HCT116 (cell line): ENCODE data around the gene TNIK. TPM values are rescaled to one million over a fixed set of nuclear protein-coding genes. Genes with fewer than 3 reads are reported as not detected.

ENCODE experiments used
- ATAC-seq: fragments of 200-7000 bp; cut with Tn5 transposase; 2 replicates; pipeline ENCODE4 v1.9.1; 2020; ENCODE audit warnings: mild to moderate bottlenecking, moderate library complexity
- BruUV-seq: library from RNA; stranded (reverse); fragments of 400-500 nt; replicated peaks from 2 replicates; lab custom pipeline; 2021; lab: Mats Ljungman, UMichigan
- CTCF ChIA-PET: fragments of 300-600 bp; sonication (Branson Sonifier 250); formaldehyde crosslinking; loops from one replicate; lab custom pipeline; 2021; ENCODE audit warnings: antibody characterized with exemption; lab: Charles Lee
- POLR2A ChIA-PET: fragments of 300-600, 350-600 bp; sonication (Branson Sonifier 250); formaldehyde crosslinking; loops from one replicate; lab custom pipeline; 2021; ENCODE audit warnings: antibody characterized with exemption; lab: Charles Lee
- RAD21 ChIA-PET, 2 experiments: fragments of 300-600 bp; sonication (Branson Sonifier 250); formaldehyde crosslinking; loops; one replicate each; lab custom pipeline; 2023; ENCODE audit warnings: low total read pairs in 2 of 2; ENCODE audit not compliant: uncharacterized antibody in 2 of 2, unreplicated experiment in 2 of 2, low non-redundant PET in 1 of 2; lab: Charles Lee
- DNase-seq: peaks from one replicate; pipeline ENCODE4 v3.0.0-alpha.2; 2010; ENCODE audit warnings: low read depth, low spot score
- H2AFZ ChIP-seq: fragments of 200-600 bp; shearing (Covaris generic), sonication (generic); 2 replicates; pipeline ENCODE4 v1.6.1; 2017; ENCODE audit warnings: low read depth, mixed run types, mixed read lengths, antibody characterized with exemption, low read length; ENCODE audit not compliant: poor library complexity, severe bottlenecking
- H3K27ac ChIP-seq: 2 replicates; pipeline ENCODE4 v1.5.1; 2012; ENCODE audit warnings: low read depth, low read length
- H3K27me3 ChIP-seq: fragments of 200-600 bp; sonication (generic); 2 replicates; pipeline ENCODE4 v1.6.1; 2016; ENCODE audit warnings: mixed run types, low read length, mixed read lengths; ENCODE audit not compliant: insufficient read depth
- H3K36me3 ChIP-seq, 2 experiments: fragments of 200-500 bp in 1 of 2; fragments of 200-600 bp in 1 of 2; sonication (Bioruptor generic) in 1 of 2; sonication (generic) in 1 of 2; 2 replicates each; pipeline versions ENCODE4 v1.5.1 to v1.6.1; 2014 to 2016; ENCODE audit warnings: low read length in 2 of 2, inconsistent platforms in 1 of 2, mixed read lengths in 1 of 2, mixed run types in 1 of 2; ENCODE audit not compliant: insufficient read depth in 2 of 2, control insufficient read depth in 1 of 2
- H3K4me1 ChIP-seq, 2 experiments: fragments of 200-600 bp in 1 of 2; sonication (generic) in 1 of 2; 2 replicates each; pipeline versions ENCODE4 v1.5.1 to v1.6.1; 2012 to 2017; ENCODE audit warnings: low read length in 2 of 2, inconsistent platforms in 1 of 2, mild to moderate bottlenecking in 1 of 2, mixed read lengths in 1 of 2, mixed run types in 1 of 2, moderate library complexity in 1 of 2; ENCODE audit not compliant: insufficient read depth in 2 of 2, control insufficient read depth in 1 of 2
- H3K4me2 ChIP-seq: fragments of 200-600 bp; sonication (generic); 2 replicates; pipeline ENCODE4 v1.6.1; 2017; ENCODE audit warnings: mixed run types, low read length, mixed read lengths
- H3K4me3 ChIP-seq, 2 experiments: fragments of 200-600 bp in 1 of 2; sonication (generic) in 1 of 2; replicated peaks in 1 of 2; 2 replicates each; pipeline ENCODE4 v1.5.1; 2011 to 2016; ENCODE audit warnings: low read length in 2 of 2, control low read depth in 1 of 2, low read depth in 1 of 2, mild to moderate bottlenecking in 1 of 2, mixed read lengths in 1 of 2, mixed run types in 1 of 2
- H3K79me2 ChIP-seq: fragments of 200-600 bp; sonication (generic); 2 replicates; pipeline ENCODE4 v1.6.1; 2017; ENCODE audit warnings: mild to moderate bottlenecking, mixed run types, low read length, moderate library complexity, mixed read lengths; ENCODE audit not compliant: insufficient read depth
- H3K9ac ChIP-seq: fragments of 200-600 bp; sonication (generic); 2 replicates; pipeline ENCODE4 v1.6.1; 2016; ENCODE audit warnings: low read length, mixed read lengths
- H3K9me2 ChIP-seq: fragments of 200-600 bp; sonication (generic), shearing (Covaris generic); 2 replicates; pipeline ENCODE4 v1.6.1; 2017; ENCODE audit warnings: mixed run types, mild to moderate bottlenecking, moderate library complexity; ENCODE audit not compliant: insufficient read depth
- H3K9me3 ChIP-seq, 2 experiments: fragments of 200-500 bp in 1 of 2; fragments of 200-600 bp in 1 of 2; sonication (Bioruptor generic) in 1 of 2; sonication (generic) in 1 of 2; 2 replicates each; pipeline ENCODE4 v1.6.1; 2014 to 2017; ENCODE audit warnings: low read length in 2 of 2, mixed read lengths in 2 of 2, inconsistent platforms in 1 of 2, low read depth in 1 of 2, mild to moderate bottlenecking in 1 of 2, mixed run types in 1 of 2, moderate library complexity in 1 of 2; ENCODE audit not compliant: control insufficient read depth in 1 of 2, insufficient read depth in 1 of 2
- H4K20me1 ChIP-seq: fragments of 200-600 bp; sonication (generic), shearing (Covaris generic); 2 replicates; pipeline ENCODE4 v1.6.1; 2017; ENCODE audit warnings: mixed run types, mild to moderate bottlenecking, moderate library complexity; ENCODE audit not compliant: insufficient read depth
- CTCF ChIP-seq, 3 experiments: fragments of 200-600 bp in 1 of 3; sonication (generic) in 1 of 3; IDR thresholded peaks in 2 of 3; conservative IDR thresholded peaks in 1 of 3; 2 replicates each; pipeline ENCODE4 v1.5.1; 2012 to 2017; ENCODE audit warnings: low read depth in 2 of 3, low read length in 2 of 3, antibody characterized with exemption in 1 of 3, borderline replicate concordance in 1 of 3, control low read depth in 1 of 3, mild to moderate bottlenecking in 1 of 3, mixed read lengths in 1 of 3, mixed run types in 1 of 3, moderate library complexity in 1 of 3; ENCODE audit not compliant: insufficient read depth in 1 of 3
- JUND ChIP-seq: IDR thresholded peaks from 2 replicates; pipeline ENCODE4 v1.6.1; 2012
- MAX ChIP-seq: IDR thresholded peaks from 2 replicates; pipeline ENCODE4 v1.6.1; 2012
- POLR2A ChIP-seq: IDR thresholded peaks from 2 replicates; pipeline ENCODE4 v1.7.0; 2011; ENCODE audit warnings: borderline replicate concordance; ENCODE audit not compliant: insufficient read depth, insufficient read length; ENCODE audit errors: extremely low read depth
- POLR2AphosphoS5 ChIP-seq: IDR thresholded peaks from 2 replicates; pipeline ENCODE4 v1.6.1; 2011; ENCODE audit warnings: mild to moderate bottlenecking, low read depth, low read length, moderate library complexity
- RAD21 ChIP-seq: IDR thresholded peaks from 2 replicates; pipeline ENCODE4 v1.6.1; 2012; ENCODE audit warnings: low read depth, mild to moderate bottlenecking
- REST ChIP-seq: IDR thresholded peaks from 2 replicates; pipeline ENCODE4 v1.6.1; 2012; ENCODE audit warnings: low read depth
- SIN3A ChIP-seq: IDR thresholded peaks from 2 replicates; pipeline ENCODE4 v1.6.1; 2012; ENCODE audit warnings: low read depth
- SP1 ChIP-seq: IDR thresholded peaks from 2 replicates; pipeline ENCODE4 v1.6.1; 2012; ENCODE audit warnings: low read depth
- TCF7L2 ChIP-seq: IDR thresholded peaks from 2 replicates; pipeline ENCODE4 v1.7.0; 2011; ENCODE audit warnings: borderline replicate concordance, inconsistent platforms; ENCODE audit not compliant: insufficient read depth, insufficient read length; ENCODE audit errors: extremely low read depth
- YY1 ChIP-seq: IDR thresholded peaks from 2 replicates; pipeline ENCODE4 v1.6.1; 2011; ENCODE audit warnings: low read length, low read depth, moderate library complexity, mild to moderate bottlenecking; ENCODE audit not compliant: insufficient replicate concordance; ENCODE audit errors: extremely low read depth
- ZBTB33 ChIP-seq: IDR thresholded peaks from 2 replicates; pipeline ENCODE4 v1.6.1; 2011; ENCODE audit warnings: mild to moderate bottlenecking, low read length, moderate library complexity; ENCODE audit not compliant: insufficient replicate concordance; ENCODE audit errors: extremely low read depth
- ZFX ChIP-seq: fragments of 450-650 bp; IDR thresholded peaks from 2 replicates; pipeline ENCODE4 v1.6.1; 2017
- ZNF274 ChIP-seq: fragments of 200-500 bp; sonication (Bioruptor generic); IDR thresholded peaks from 2 replicates; pipeline ENCODE4 v1.6.1; 2014; ENCODE audit warnings: mild to moderate bottlenecking, low read depth, low read length, inconsistent platforms
- intact Hi-C: fragments of 100-400 bp; cut with micrococcal nuclease; formaldehyde crosslinking; loops from 2 replicates; pipeline ENCODE4 v1.10.0; 2022
- total RNA-seq: library from RNA; stranded (reverse); gene quantifications from one replicate; pipeline ENCODE4 v1.2.1, GENCODE V29; 2021; ENCODE audit not compliant: unreplicated experiment

The TNIK gene
- total RNA-seq, 1 experiment from 2014 or later, result 24.1 TPM

- TF ChIP-seq TCF7L2 (no peak), SP1 (no peak)
- Histone ChIP-seq H3K4me2 (no peak overlapping the region), H3K9me3 (no peaks in the 10 kb centered on the region), H3K4me3 (no peak overlapping the region), H3K27ac (no peak overlapping the region), H3K36me3 (no peaks in the 10 kb centered on the region), H3K79me2 (no peaks in the 10 kb centered on the region), H4K20me1 (no peaks in the 10 kb centered on the region), H2AFZ (no peak overlapping the region), H3K9me2 (no peaks in the 10 kb centered on the region), H3K9ac (no peak overlapping the region), H3K27me3 (no peaks in the 10 kb centered on the region), H3K4me1 (no peaks in the 10 kb centered on the region)
- intact Hi-C loops, result no loop called here
- no TSS peak for BruUV-seq
- DNase-seq, result no peak
- ChIA-PET CTCF (no interaction called here), POLR2A (no interaction called here), RAD21 (no interaction called here)
- ATAC-seq, result no peak
Measured at GRCh38 chr3:171489348-171489747, 29.1 kb upstream of the TNIK start.

GRCh38 chr3:171488479-171488878, 28.3 kb upstream of the TNIK start:
- H3K27me3 ChIP-seq, result no peaks in the 10 kb centered on the region
- H3K9me3 ChIP-seq, result no peaks in the 10 kb centered on the region
- H3K27ac ChIP-seq, result no peak overlapping the region
- ATAC-seq (no peak), DNase-seq (no peak)
- H3K4me3 ChIP-seq, result no peak overlapping the region
- ChIA-PET POLR2A (no interaction called here), CTCF (no interaction called here), RAD21 (no interaction called here)
- no TSS peak for BruUV-seq
- intact Hi-C loops, result no loop called here
- no peaks in the 10 kb centered on the region for H3K36me3 ChIP-seq
- H3K79me2 ChIP-seq, result no peaks in the 10 kb centered on the region
- no peak overlapping the region for H3K4me2 ChIP-seq
- no peak overlapping the region for H3K9ac ChIP-seq
- no peaks in the 10 kb centered on the region for H3K4me1 ChIP-seq
- H2AFZ ChIP-seq, result no peak overlapping the region
- H3K9me2 ChIP-seq, result no peaks in the 10 kb centered on the region
- H4K20me1 ChIP-seq, result no peaks in the 10 kb centered on the region
- TF ChIP-seq ZFX, result no peak
- TF ChIP-seq ZNF274, result no peak
- no peak for TF ChIP-seq SP1
- TF ChIP-seq ZBTB33, result no peak
- no peak for TF ChIP-seq CTCF (IDR thresholded peaks at IDR 0.05 in 2 of 3, conservative IDR thresholded peaks at IDR 0.05 in 1 of 3; ENCODE audit: borderline replicate concordance in 1 of 3, insufficient read depth in 1 of 3, low read depth in 2 of 3, low read length in 2 of 3)
- no peak for TF ChIP-seq POLR2AphosphoS5
- TF ChIP-seq YY1, result no peak
- no peak for TF ChIP-seq MAX
- TF ChIP-seq JUND, result no peak
- TF ChIP-seq SIN3A, result no peak
- TF ChIP-seq RAD21, result no peak
- no peak for TF ChIP-seq POLR2A
- TF ChIP-seq REST, result no peak
